ENCODE results near the gene PRRG2. TPM values are rescaled to one million over a fixed set of nuclear protein-coding genes. Genes with fewer than 3 reads are reported as not detected.

The PRRG2 gene
- total and polyA plus RNA-seq, 2 experiments from 2014 or later = 2.0 to 3.8 TPM

- Mint-ChIP-seq H3K9me3 (no peaks in the 10 kb centered on the region), H3K27ac (no peak overlapping the region), H3K27me3 (ENCODE audit: insufficient read depth, low read depth, poor library complexity) (peaks cover 15% of the 10 kb centered on the region), H3K4me3 (peak overlapping the region; percentile 80), H3K4me1 (peaks cover 15% of the 10 kb centered on the region), H3K36me3 (ENCODE audit: low read depth) (no peaks in the 10 kb centered on the region; the same call in 2 of the 3 replicates)
- Histone ChIP-seq H3K79me2 (replicated peaks; ENCODE audit: insufficient read depth) (no peaks in the 10 kb centered on the region), H3K4me1 (ENCODE audit: insufficient read depth) (peaks cover 7% of the 10 kb centered on the region; the same call in 1 of the 2 replicates), H3K36me3 (ENCODE audit: insufficient read depth) (no peaks in the 10 kb centered on the region), H2AFZ (peak overlapping the region; percentile 88), H4K20me1 (replicated peaks; ENCODE audit: insufficient read depth) (no peaks in the 10 kb centered on the region; the same call in 1 of the 2 replicates), H3K27ac (ENCODE audit: low read depth) (no peak overlapping the region), H3K4me2 (peak overlapping the region; percentile 90), H3K27me3 (ENCODE audit: insufficient read depth) (no peaks in the 10 kb centered on the region), H3K9me2 (ENCODE audit: insufficient read depth) (no peaks in the 10 kb centered on the region), H3K4me3 (peak overlapping the region; percentile 80), H3F3A (replicated peaks; ENCODE audit: low read depth) (peaks cover 23% of the 10 kb centered on the region)
- TF ChIP-seq EZH2 (IDR thresholded peaks at IDR 0.05; ENCODE audit: low read depth, unreplicated experiment) (no peak), JUNB (IDR thresholded peaks at IDR 0.05; ENCODE audit: unreplicated experiment) (no peak), ZNF462 (CRISPR knock-in tag; IDR thresholded peaks at IDR 0.05) (no peak), POLR2AphosphoS5 (IDR thresholded peaks at IDR 0.05; ENCODE audit: low read depth) (no peak), REST (IDR thresholded peaks at IDR 0.05; ENCODE audit: unreplicated experiment) (no peak), ZNF331 (CRISPR knock-in tag; IDR thresholded peaks at IDR 0.05; ENCODE audit: low read depth) (no peak), NANOG (IDR thresholded peaks at IDR 0.05; ENCODE audit: borderline replicate concordance) (no peak), EZH2phosphoT487 (IDR thresholded peaks at IDR 0.05; ENCODE audit: unreplicated experiment) (no peak), CREB1 (CRISPR knock-in tag; IDR thresholded peaks at IDR 0.05; ENCODE audit: low read depth) (peak; percentile 46; the same call in 1 of the 2 replicates), CTCF (conservative IDR thresholded peaks at IDR 0.05; ENCODE audit: low read depth in 2 of 2) (peak; percentile 40 to 50; a peak in 3 of 4 replicates)
- ATAC-seq = peak; percentile 86
- peak; percentile 83 for DNase-seq (ENCODE audit: low spot score)
Observed at GRCh38 chr19:49533551-49534488, 47.3 kb upstream of the PRRG2 start.
